HG03575 (cell line): ENCODE measurements around the gene TNFSF18.
"Not testable (repeated sequence)": the region's sequence is repeated elsewhere in the genome, so short reads cannot be mapped to it uniquely, and the experiment has no call there.

Source experiments
- ATAC-seq: cut with Tn5 transposase; IDR thresholded peaks from one replicate; pipeline ENCODE4 v1.9.1; 2021; ENCODE audit not compliant: unreplicated experiment, insufficient number of reproducible peaks, low FRiP score; ENCODE audit errors: extremely low read depth

TNFSF18 gene

GRCh38 chr1:173050865-173051264 lies at the start of gene TNFSF18:
Gene TNFSF18 (minus strand): TSS chr1:173050941. CDS start chr1:173050896, 45 bp downstream.
- no peak for ATAC-seq

GRCh38 chr1:173099166-173099565 lies 48.4 kb upstream of the TNFSF18 start:
- ATAC-seq, result no peak

GRCh38 chr1:173098117-173098516 lies 47.4 kb upstream of the TNFSF18 start:
- no peak for ATAC-seq

DNA sequence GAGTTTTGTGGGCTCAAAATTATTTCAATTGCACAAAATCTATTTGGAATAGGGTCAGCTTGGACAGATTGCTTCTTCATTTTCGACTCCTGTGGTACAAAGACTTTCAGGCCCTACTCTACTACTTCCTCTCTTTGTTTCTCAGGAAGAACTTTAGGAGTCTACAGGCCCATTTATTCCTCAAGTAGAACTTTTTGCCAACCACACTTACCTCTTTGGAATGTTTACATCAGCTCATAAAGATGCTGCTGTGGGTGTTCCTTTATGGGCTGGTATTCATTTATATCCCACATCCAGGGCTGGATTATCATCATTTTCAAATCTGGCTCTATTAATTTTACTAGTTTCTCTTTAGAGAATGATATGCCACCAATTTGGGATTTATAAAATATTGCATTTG lies 46.3 kb upstream of the TNFSF18 start:
- no peak for ATAC-seq

DNA sequence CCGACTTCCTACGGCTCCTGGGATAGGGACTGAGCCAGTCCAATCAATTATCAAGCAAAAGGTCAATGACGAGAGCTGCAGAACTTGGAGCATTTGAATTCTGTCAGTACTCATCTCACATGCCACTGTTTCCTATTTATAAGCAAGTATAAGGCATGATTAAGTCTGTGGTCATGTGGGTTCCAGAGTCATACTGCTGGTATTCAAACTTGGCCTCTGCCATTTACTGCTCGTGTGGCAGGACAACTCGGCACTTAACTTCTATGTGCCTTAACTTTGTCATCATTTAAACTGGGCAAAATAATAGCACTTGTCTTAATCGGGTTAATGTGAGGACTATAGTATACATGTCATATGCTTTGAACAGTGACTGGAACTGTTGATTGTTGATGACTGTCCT lies 44.9 kb upstream of the TNFSF18 start:
- no peak for ATAC-seq

GRCh38 chr1:173094541-173094940 lies 43.8 kb upstream of the TNFSF18 start:
- ATAC-seq, result no peak

DNA sequence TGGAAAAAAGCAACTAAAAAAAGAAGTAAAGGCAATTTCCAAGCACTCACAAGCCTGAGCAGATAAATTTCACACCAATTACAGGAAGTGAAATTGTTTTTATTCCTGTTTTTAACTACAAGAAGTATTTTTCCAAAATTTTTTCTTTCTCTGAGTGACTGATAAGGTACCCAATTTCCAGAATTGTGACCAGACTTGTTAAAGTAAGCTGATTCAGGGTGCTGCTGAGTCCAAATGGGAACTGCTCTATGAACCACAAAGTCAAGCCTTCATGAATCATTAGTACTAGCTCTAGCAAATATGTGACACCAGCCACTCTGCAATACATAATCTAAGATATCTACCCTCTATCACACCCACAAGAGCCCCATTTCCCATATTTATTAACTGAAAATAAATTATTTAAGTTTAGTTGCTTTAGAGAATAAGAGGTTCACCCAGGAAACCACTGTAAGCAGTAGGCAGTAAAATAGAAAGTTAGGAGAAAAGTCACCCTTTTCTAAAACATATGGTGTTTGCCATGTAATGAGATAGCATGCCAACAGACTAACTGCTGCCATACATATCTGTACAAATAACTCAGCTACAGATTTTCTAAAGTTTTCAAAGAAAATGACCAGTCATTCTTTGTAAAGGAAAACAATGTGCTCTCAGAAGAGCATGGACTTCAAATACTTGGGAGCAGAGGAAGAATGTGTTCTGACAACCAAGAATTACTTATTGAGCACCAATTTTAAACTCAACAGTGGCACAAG lies 43.1 kb upstream of the TNFSF18 start:
- ATAC-seq, result no peak

DNA sequence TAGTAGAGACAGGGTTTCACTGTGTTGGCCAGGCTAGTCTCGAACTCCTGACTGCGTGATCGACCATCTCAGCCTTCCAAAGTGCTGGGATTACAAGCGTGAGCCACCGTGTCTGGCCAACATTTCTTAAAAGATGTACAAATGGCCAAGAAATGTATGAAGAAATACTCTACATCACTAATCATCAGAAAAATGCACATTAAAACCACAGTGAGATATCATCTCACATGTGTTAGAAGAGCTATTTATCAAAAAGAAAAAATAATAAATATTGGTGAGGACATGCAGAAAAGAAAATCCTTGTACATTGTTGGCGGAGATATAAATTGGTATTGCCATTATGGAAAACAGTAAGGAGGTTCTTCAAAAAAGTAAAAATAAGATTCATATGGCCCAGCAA lies 33.6 kb upstream of the TNFSF18 start:
- ATAC-seq, result no peak

- ATAC-seq, result no peak
Measured at GRCh38 chr1:173082913-173083312, 32.2 kb upstream of the TNFSF18 start.

- ATAC-seq, result not testable (repeated sequence)
Measured at GRCh38 chr1:173074217-173074616, 23.5 kb upstream of the TNFSF18 start.

DNA sequence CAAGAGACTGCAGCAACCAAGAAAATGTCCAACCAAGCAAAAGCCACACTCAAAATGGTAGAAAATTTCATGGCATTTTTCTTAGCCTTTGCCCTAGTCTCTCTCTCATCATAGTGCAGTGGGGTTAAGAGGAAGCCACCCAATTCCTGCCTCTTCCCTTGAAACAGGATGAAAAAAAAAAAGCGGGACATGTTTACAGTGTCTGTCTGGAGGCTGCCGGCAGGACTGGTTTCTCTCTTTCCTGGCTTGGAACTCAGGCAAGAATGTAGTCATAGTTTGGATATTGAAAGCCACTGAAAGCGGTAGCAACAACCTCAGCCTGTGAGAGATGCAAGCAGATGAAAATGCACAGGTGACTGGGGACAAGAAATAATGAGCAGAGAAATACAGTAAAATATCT lies 13.3 kb upstream of the TNFSF18 start:
- no peak for ATAC-seq

DNA sequence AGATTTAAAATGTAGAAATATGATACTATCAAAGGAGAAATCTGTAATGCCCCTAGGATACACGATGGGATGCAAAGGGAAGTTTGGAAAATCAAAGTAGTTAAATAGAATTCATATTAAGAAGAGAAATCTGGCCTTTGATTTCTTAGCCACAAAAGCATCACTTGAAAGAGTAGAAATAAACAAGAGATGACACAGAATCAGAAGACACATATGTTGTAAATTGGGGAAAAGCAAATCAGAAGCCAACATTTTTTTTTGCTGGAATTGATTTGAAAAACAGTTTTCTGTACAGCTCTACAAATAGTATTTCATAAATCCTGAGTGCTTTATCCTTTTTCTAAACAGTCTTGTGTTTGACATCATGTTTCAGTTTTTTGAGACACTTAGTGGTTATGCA lies 12.4 kb upstream of the TNFSF18 start:
- no peak for ATAC-seq

DNA sequence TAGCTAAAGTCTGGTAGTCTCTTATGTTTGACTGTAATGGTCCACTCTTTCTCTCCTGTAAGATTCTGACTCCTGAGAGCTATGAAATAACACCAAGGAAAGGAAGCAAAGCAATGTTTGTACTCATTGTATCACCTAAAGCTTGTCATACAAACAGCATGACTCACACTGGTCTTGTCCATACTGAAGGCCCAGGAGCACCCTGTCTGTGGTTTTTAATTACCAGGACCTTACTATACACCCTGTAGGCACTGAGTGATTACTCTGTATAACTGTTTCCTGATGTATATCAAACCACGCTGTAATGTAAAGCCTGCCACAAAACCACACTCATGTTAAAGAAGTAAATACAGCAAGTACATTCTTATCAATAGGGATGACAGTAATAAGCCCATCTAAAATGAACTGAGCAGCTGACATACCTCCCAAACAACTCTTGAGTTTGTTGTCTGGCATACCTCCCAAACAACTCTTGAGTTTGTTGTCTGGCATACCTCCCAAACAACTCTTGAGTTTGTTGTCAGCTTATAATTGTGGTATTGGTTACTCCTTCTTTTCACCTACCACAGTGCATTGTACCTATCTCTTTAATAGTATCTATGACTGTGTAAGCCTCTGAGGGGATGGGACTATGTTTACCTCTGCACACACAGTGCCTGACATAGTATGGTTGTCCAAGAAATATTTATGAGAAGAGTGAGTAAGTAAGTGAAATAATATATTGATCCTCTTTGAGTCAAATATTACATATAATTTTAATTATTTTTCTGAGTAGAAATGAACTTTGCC lies 11.6 kb upstream of the TNFSF18 start:
- ATAC-seq, result no peak

- no peak for ATAC-seq
Measured at GRCh38 chr1:173058556-173058955, 7.8 kb upstream of the TNFSF18 start.

GRCh38 chr1:173057984-173058383 lies 7.2 kb upstream of the TNFSF18 start:
- ATAC-seq, result no peak

- no peak for ATAC-seq
Measured at GRCh38 chr1:173056365-173056764, 5.6 kb upstream of the TNFSF18 start.

DNA sequence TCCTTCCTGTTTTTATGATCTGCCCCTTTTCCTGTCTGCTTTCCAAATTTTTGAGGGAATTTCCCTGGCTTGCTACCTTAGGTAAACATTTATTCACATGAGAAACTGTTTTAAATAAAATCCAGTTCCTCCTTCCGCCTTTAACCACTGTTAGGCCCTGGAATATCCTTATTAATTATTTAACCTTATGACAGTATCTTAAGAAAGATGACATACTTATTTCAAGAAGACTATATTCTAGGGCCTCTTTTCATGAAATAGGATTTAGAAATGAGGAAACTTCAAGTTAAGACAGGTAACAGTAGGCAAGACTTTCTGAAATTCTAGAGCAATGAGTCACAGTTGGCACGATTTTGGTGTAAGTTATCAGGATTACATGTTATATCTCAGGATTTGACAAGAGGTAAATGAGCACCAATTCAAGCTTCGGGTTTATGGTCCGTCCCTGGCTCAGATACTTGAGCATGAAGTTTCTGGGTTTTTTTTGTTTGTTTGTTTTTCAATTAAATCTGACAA lies 2.0 kb upstream of the TNFSF18 start:
- no peak for ATAC-seq

DNA sequence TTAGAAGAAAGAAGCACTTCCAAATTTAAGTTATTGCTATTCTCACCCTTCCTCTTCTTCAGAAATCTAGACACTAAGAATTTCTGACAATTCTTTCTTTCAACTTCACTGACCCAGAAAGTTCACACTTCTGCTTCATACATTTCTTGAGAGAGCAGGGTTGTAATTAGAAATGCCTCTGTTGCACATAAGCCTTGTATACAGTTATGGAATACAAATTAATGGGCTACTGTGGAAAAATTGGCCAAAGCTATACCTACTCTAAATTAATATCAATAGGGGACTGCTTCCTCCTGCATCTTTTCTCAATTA lies 1.5 kb downstream of the TNFSF18 start:
- ATAC-seq, result no peak

DNA sequence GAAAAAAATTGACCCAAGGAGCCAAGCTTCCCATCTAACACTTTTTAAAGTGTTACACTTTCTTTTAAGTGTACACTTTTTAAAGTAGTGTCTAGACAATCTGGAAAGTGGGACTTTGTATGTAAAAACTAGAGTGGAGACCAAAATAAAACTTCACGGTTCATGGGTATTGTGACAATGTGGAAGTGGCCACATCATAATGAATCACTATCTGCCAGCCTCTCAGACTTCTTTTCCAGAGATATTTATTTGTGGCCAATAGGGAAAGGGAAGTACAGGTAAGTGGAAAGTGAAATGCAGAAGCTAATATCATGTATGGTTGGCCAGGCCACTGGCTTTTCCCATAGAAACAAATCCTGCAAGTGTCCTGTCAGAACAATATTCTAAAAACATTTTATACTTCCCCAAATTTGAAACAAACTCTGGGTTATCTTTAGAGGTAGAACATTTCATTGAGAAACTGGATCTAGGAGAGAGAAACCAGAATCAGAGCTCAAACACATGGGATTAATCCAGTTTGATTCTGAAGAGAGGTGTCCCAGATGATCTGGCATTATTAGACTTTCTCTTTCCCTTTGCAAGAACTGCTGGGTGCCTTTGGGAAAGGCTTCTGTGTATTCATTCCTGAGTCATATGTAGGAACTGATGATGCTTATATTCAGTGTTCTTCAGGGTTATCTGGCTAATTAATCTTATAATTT lies 2.0 kb downstream of the TNFSF18 start:
- ATAC-seq, result no peak

- ATAC-seq, result no peak
Measured at GRCh38 chr1:173044656-173045055, 6.1 kb downstream of the TNFSF18 start.
